IPS DF 19.7 (cell line): ENCODE measurements around the gene GLDC.
A peak's percentile ranks its signal among the peaks of the same experiment; 100 is the strongest.
"Not testable (repeated sequence)": the region's sequence is repeated elsewhere in the genome, so short reads cannot be mapped to it uniquely, and the experiment has no call there.

Experiments
- DNase-seq: peaks from one replicate; pipeline ENCODE4 v3.0.0-alpha.2; 2013; ENCODE audit warnings: low read depth, low spot score

The GLDC gene

GRCh38 chr9:6645355-6646292 is at the start of gene GLDC:
TSS of gene GLDC (minus strand) at chr9:6645729. CDS start at chr9:6645499, 230 bp downstream.
- DNase-seq = peak; percentile 78

- DNase-seq = peak; percentile 85
Measured at GRCh38 chr9:6692881-6693361, 47.4 kb upstream of the GLDC start.

GRCh38 chr9:6692433-6692832 is 46.9 kb upstream of the GLDC start:
- DNase-seq = no peak

GRCh38 chr9:6690675-6691070 is 45.1 kb upstream of the GLDC start:
- not testable (repeated sequence) for DNase-seq

GRCh38 chr9:6689893-6690674 is 44.6 kb upstream of the GLDC start:
- no peak for DNase-seq

- DNase-seq = no peak
Measured at GRCh38 chr9:6687180-6687579, 41.7 kb upstream of the GLDC start.

- no peak for DNase-seq
Measured at GRCh38 chr9:6686396-6686795, 40.9 kb upstream of the GLDC start.

GRCh38 chr9:6681957-6682501 is 36.5 kb upstream of the GLDC start:
- DNase-seq = no peak

GRCh38 chr9:6681147-6681956 is 35.8 kb upstream of the GLDC start:
- DNase-seq = peak; percentile 93

- no peak for DNase-seq
Measured at GRCh38 chr9:6680797-6681146, 35.2 kb upstream of the GLDC start.

GRCh38 chr9:6677803-6678202 is 32.3 kb upstream of the GLDC start:
- no peak for DNase-seq

- no peak for DNase-seq
Measured at GRCh38 chr9:6676254-6676921, 30.9 kb upstream of the GLDC start.

- no peak for DNase-seq
Measured at GRCh38 chr9:6675268-6675667, 29.7 kb upstream of the GLDC start.

- DNase-seq = no peak
Measured at GRCh38 chr9:6673326-6674025, 27.9 kb upstream of the GLDC start.

- DNase-seq = no peak
Measured at GRCh38 chr9:6672118-6672517, 26.6 kb upstream of the GLDC start.

- no peak for DNase-seq
Measured at GRCh38 chr9:6671416-6671815, 25.9 kb upstream of the GLDC start.

GRCh38 chr9:6669881-6670280 is 24.4 kb upstream of the GLDC start:
- DNase-seq = no peak

GRCh38 chr9:6667633-6668280 is 22.2 kb upstream of the GLDC start:
- DNase-seq = no peak

- DNase-seq = no peak
Measured at GRCh38 chr9:6667080-6667479, 21.6 kb upstream of the GLDC start.

GRCh38 chr9:6665628-6666027 is 20.1 kb upstream of the GLDC start:
- DNase-seq = no peak
